IMR-90 (cell line): ENCODE measurements around the gene TMEM53. TPM values are rescaled to one million over a fixed set of nuclear protein-coding genes. Genes with fewer than 3 reads are reported as not detected.

Experiments
- ATAC-seq: fragments of 200-7000 bp; cut with Tn5 transposase; 2 replicates; pipeline ENCODE4 v1.9.1; 2020; ENCODE audit warnings: low read depth, mild to moderate bottlenecking, moderate library complexity
- BruUV-seq: library from RNA; stranded (reverse); fragments of 400-500 nt; replicated peaks from 2 replicates; lab custom pipeline; 2021; lab: Mats Ljungman, UMichigan
- CTCF ChIA-PET: fragments of 300-600 bp; formaldehyde crosslinking; extraction: SDS; loops from one replicate; lab custom pipeline; 2021; ENCODE audit warnings: antibody characterized with exemption; lab: Yijun Ruan, JAX
- POLR2A ChIA-PET: fragments of 300-600 bp; sonication (Branson Sonifier 250); formaldehyde crosslinking; loops from one replicate; lab custom pipeline; 2022; ENCODE audit warnings: antibody characterized with exemption; ENCODE audit not compliant: unreplicated experiment; lab: Charles Lee
- DNase-seq: peaks from one replicate; pipeline ENCODE4 v3.0.0; 2013
- H2AFZ ChIP-seq: replicated peaks from 2 replicates; pipeline ENCODE3; 2013; ENCODE audit warnings: low read length, mild to moderate bottlenecking; ENCODE audit not compliant: poor library complexity
- H2AK5ac ChIP-seq: 2 replicates; pipeline ENCODE4 v1.6.1; 2013; ENCODE audit warnings: low read depth, low read length, inconsistent platforms
- H2AK9ac ChIP-seq: replicated peaks from 2 replicates; pipeline ENCODE3; 2013; ENCODE audit warnings: mild to moderate bottlenecking, low read depth, low read length, moderate library complexity; ENCODE audit not compliant: poor library complexity
- H2BK120ac ChIP-seq: 2 replicates; pipeline ENCODE4 v1.6.1; 2013; ENCODE audit warnings: low read depth, low read length, inconsistent platforms
- H2BK15ac ChIP-seq: 3 replicates; pipeline ENCODE4 v1.6.1; 2013; ENCODE audit warnings: low read depth, low read length, inconsistent platforms
- H2BK20ac ChIP-seq: 2 replicates; pipeline ENCODE4 v1.6.1; 2013; ENCODE audit warnings: low read depth, mild to moderate bottlenecking, inconsistent platforms, low read length, moderate library complexity
- H2BK5ac ChIP-seq: 2 replicates; pipeline ENCODE4 v1.6.1; 2013; ENCODE audit warnings: mild to moderate bottlenecking, low read depth, low read length, inconsistent platforms; ENCODE audit not compliant: poor library complexity, severe bottlenecking
- H3K14ac ChIP-seq: replicated peaks from 2 replicates; pipeline ENCODE4 v1.6.1; 2013; ENCODE audit warnings: low read depth, low read length, inconsistent platforms
- H3K18ac ChIP-seq: 2 replicates; pipeline ENCODE4 v1.6.1; 2013; ENCODE audit warnings: low read depth, low read length, control low read depth
- H3K23ac ChIP-seq: 2 replicates; pipeline ENCODE4 v1.6.1; 2013; ENCODE audit warnings: low read depth, low read length, inconsistent platforms
- H3K27ac ChIP-seq: 2 replicates; pipeline ENCODE4 v1.5.1; 2013; ENCODE audit warnings: mild to moderate bottlenecking, control low read depth, low read length; ENCODE audit not compliant: insufficient read depth
- H3K27me3 ChIP-seq: 2 replicates; pipeline ENCODE4 v1.6.1; 2013; ENCODE audit warnings: low read length; ENCODE audit not compliant: control insufficient read depth, insufficient read depth
- H3K36me3 ChIP-seq: 2 replicates; pipeline ENCODE4 v1.6.1; 2013; ENCODE audit warnings: low read length, mixed read lengths; ENCODE audit not compliant: control insufficient read depth, insufficient read depth
- H3K4ac ChIP-seq: 2 replicates; pipeline ENCODE4 v1.6.1; 2013; ENCODE audit warnings: low read depth, low read length, inconsistent platforms
- H3K4me1 ChIP-seq: 2 replicates; pipeline ENCODE4 v1.6.1; 2013; ENCODE audit warnings: low read length, mixed read lengths; ENCODE audit not compliant: control insufficient read depth, insufficient read depth
- H3K4me2 ChIP-seq: 2 replicates; pipeline ENCODE4 v1.6.1; 2013; ENCODE audit warnings: low read depth, mild to moderate bottlenecking, control low read depth, low read length, moderate library complexity
- H3K4me3 ChIP-seq: 2 replicates; pipeline ENCODE4 v1.5.1; 2013; ENCODE audit warnings: low read depth, mild to moderate bottlenecking, control low read depth, low read length, moderate library complexity; ENCODE audit not compliant: insufficient read depth
- H3K56ac ChIP-seq: 2 replicates; pipeline ENCODE4 v1.6.1; 2013; ENCODE audit warnings: low read length, inconsistent platforms; ENCODE audit not compliant: insufficient read depth; ENCODE audit errors: extremely low read depth
- H3K79me1 ChIP-seq, 2 experiments: 2 replicates each; pipeline ENCODE4 v1.6.1; 2013; ENCODE audit warnings: low read length in 2 of 2, inconsistent platforms in 1 of 2, low read depth in 1 of 2
- H3K9ac ChIP-seq: 2 replicates; pipeline ENCODE4 v1.6.1; 2013; ENCODE audit warnings: low read depth, low read length, control low read depth
- H3K9me1 ChIP-seq: 2 replicates; pipeline ENCODE4 v1.6.1; 2013; ENCODE audit warnings: low read length, inconsistent platforms; ENCODE audit not compliant: insufficient read depth
- H3K9me3 ChIP-seq: 2 replicates; pipeline ENCODE4 v1.6.1; 2013; ENCODE audit warnings: low read length; ENCODE audit not compliant: control insufficient read depth, insufficient read depth
- H4K20me1 ChIP-seq: 2 replicates; pipeline ENCODE4 v1.6.1; 2013; ENCODE audit warnings: low read length, inconsistent platforms; ENCODE audit not compliant: insufficient read depth
- H4K5ac ChIP-seq: 2 replicates; pipeline ENCODE4 v1.6.1; 2013; ENCODE audit warnings: mild to moderate bottlenecking, low read depth, low read length, control low read depth
- H4K8ac ChIP-seq, 2 experiments: 2 replicates each; pipeline ENCODE4 v1.6.1; 2013; ENCODE audit warnings: low read depth in 2 of 2, low read length in 2 of 2, control low read depth in 1 of 2, inconsistent platforms in 1 of 2
- H4K91ac ChIP-seq: 2 replicates; pipeline ENCODE4 v1.6.1; 2013; ENCODE audit warnings: low read depth, low read length, inconsistent platforms; ENCODE audit not compliant: insufficient read depth
- USF2 ChIP-seq: fragments of 150-350 bp; IDR thresholded peaks from 2 replicates; pipeline ENCODE4 v1.6.1; 2017; ENCODE audit warnings: mild to moderate bottlenecking, antibody characterized with exemption, low read length, low read depth
- WGBS, 2 experiments: methylation state at CpG; one replicate each; pipeline versions ENCODE4 v1.1.5 to v1.1.7; 2013; ENCODE audit warnings: missing lambda C conversion rate in 2 of 2; ENCODE audit not compliant: insufficient read length in 1 of 2; ENCODE audit errors: extremely low coverage in 2 of 2; 5-methylcytosine and 5-hydroxymethylcytosine counted together
- dilution Hi-C: fragments of 300-500 bp; cut with HindIII; formaldehyde crosslinking; loops from one replicate; pipeline ENCODE4 v1.14.3; 2018; ENCODE audit warnings: low sequenced_read_pairs; ENCODE audit not compliant: unreplicated experiment
- in situ Hi-C: fragments of 300-500 bp; cut with MboI; formaldehyde crosslinking; loops from 3 replicates; pipeline ENCODE4 v1.14.3; 2019; ENCODE audit warnings: low sequenced_read_pairs, inconsistent platforms, mixed read lengths
- intact Hi-C: fragments of 100-400 bp; cut with micrococcal nuclease; formaldehyde crosslinking; loops from 2 replicates; pipeline ENCODE4 v1.10.0; 2022
- polyA plus RNA-seq, 3 experiments: library from polyadenylated mRNA; depleted of rRNA; stranded (reverse); fragments of >200 nt; gene quantifications; 2 replicates each; pipeline ENCODE4 v1.2.3, GENCODE V29; 2012; ENCODE audit warnings: low replicate concordance in 1 of 3
- total RNA-seq: library from RNA; depleted of rRNA; stranded (reverse); fragments of >200 nt; gene quantifications from 2 replicates; pipeline ENCODE4 v1.2.3, GENCODE V29; 2012

TMEM53 gene
- total and polyA plus RNA-seq, 2 of the 4 experiments (the other 2 are of a cell fraction), result 2.7 to 6.3 TPM

GRCh38 chr1:44613941-44614340, 60.3 kb downstream of the TMEM53 start:
- H3K79me1 ChIP-seq, result no peaks in the 10 kb centered on the region
- no peak overlapping the region for H2BK120ac ChIP-seq
- no peak overlapping the region for H3K14ac ChIP-seq
- H4K20me1 ChIP-seq, result no peaks in the 10 kb centered on the region
- POLR2A ChIA-PET, result no interaction called here
- H3K4me2 ChIP-seq, result no peak overlapping the region
- peaks cover 40% of the 10 kb centered on the region for H3K27me3 ChIP-seq
- CTCF ChIA-PET, result interaction anchor here (0.6 kb wide), 1 partner anchor 1764 kb away, joined by 3 read pairs; no protein-coding TSS in a partner anchor
- TF ChIP-seq USF2, result no peak
- ATAC-seq (no peak), DNase-seq (no peak)
- BruUV-seq, result no TSS peak
- H3K9me3 ChIP-seq, result no peaks in the 10 kb centered on the region
- H4K5ac ChIP-seq, result no peak overlapping the region
- peaks cover 9% of the 10 kb centered on the region for H3K4me1 ChIP-seq
- H2BK20ac ChIP-seq, result no peak overlapping the region
- H3K56ac ChIP-seq, result no peak overlapping the region
- H3K9ac ChIP-seq, result no peak overlapping the region
- H2AK9ac ChIP-seq, result no peak overlapping the region
- no peaks in the 10 kb centered on the region; the same call in 1 of the 2 replicates for H3K9me1 ChIP-seq
- no peaks in the 10 kb centered on the region for H3K36me3 ChIP-seq
- no peak overlapping the region for H2BK15ac ChIP-seq
- no peak overlapping the region for H2BK5ac ChIP-seq
- H4K91ac ChIP-seq, result no peak overlapping the region
- no peak overlapping the region for H3K4ac ChIP-seq
- H3K27ac ChIP-seq, result no peak overlapping the region
- intact Hi-C loops, result no loop called here
- dilution Hi-C loops, result no loop called here
- no peak overlapping the region for H3K4me3 ChIP-seq
- H3K18ac ChIP-seq, result no peak overlapping the region
- in situ Hi-C loops, result no loop called here
- H2AK5ac ChIP-seq, result no peak overlapping the region
- no peak overlapping the region for H3K23ac ChIP-seq
- 100% methylated on average over 4 of the region's 6 CpGs; no CpG with 5 or more reads in 1 of the 2 experiments for WGBS, 2 experiments
- no peak overlapping the region for H4K8ac ChIP-seq
- no peak overlapping the region for H2AFZ ChIP-seq
